AG09309 (cell line): ENCODE measurements around the gene IKBKG.
"Not testable (repeated sequence)": the region's sequence is repeated elsewhere in the genome, so short reads cannot be mapped to it uniquely, and the experiment has no call there.

Experiments used
- DNase-seq: peaks from one replicate; pipeline ENCODE4 v3.0.0-alpha.2; 2010; ENCODE audit warnings: low read depth
- H3K4me3 ChIP-seq: 2 replicates; pipeline ENCODE4 v1.5.1; 2011; ENCODE audit warnings: mild to moderate bottlenecking, low read depth, low read length, moderate library complexity; ENCODE audit not compliant: control insufficient read depth
- TF ChIP-seq, protein P1 (sequence below): IDR thresholded peaks from 2 replicates; pipeline ENCODE4 v1.5.1; 2011; ENCODE audit warnings: mild to moderate bottlenecking, low read depth, low read length, inconsistent platforms; ENCODE audit not compliant: insufficient read depth, control insufficient read depth; ENCODE audit errors: missing control alignments

IKBKG gene

DNA sequence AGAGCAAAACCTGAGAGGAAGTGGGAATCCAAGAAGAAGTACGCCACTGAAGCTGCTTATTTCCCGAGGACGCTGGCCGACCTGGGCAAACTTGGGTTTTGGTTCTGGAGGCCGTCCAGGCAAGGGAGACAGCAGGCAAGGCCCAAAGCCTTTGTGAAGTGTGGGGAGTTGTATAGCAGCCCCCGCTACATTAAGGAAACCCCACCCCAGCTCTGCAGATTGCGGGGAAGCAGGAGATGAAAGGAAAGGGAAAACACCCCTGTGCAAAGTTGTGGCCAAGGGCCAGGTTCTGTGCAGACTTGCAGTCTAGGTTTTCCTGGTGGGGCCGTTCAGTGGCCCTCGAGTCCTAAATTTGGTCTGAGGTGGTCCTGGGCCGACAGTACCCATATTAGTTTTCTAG lies 25.6 kb downstream of the IKBKG start:
- H3K4me3 ChIP-seq, DNase-seq: not testable (repeated sequence)

DNA sequence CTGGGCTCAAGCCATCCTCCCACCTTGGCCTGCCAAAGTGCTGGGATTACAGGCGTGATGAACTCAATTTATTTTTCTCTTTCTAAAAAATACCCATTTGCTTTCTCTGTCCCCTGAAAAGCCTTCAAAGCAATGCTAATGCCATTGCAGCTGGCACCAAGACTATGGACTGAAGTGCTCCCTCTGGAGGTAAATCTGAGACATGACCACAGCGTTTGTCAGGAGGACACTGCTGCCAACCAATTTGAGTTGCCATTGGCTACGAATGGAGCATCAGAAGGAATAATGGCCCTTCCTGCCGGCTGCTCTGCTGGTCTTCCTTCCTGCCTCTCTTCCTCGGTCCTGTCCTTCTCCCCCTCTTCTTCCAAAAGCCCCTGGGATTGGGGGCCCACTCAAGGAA lies 27.7 kb downstream of the IKBKG start:
- not testable (repeated sequence) for DNase-seq, H3K4me3 ChIP-seq

DNA sequence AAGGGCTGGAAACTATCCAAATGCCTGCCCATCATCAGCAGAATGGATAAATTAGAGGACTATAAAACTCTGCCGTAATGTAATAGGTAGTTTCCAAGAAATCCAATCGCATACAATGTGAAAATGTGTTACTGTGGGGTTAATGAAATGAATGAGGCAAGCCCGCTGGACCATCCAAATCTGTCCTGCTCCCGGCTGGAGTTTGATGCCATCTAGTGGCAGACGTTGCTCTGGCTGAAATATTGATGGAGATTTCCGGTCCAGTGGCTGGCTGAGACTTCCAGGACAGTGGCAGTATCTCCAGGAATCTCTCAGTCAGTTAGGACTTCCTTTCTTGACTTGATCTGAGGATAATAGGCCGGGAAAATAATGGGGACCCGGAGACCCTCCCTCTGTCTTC lies 35.6 kb downstream of the IKBKG start:
- not testable (repeated sequence) for H3K4me3 ChIP-seq, DNase-seq

DNA sequence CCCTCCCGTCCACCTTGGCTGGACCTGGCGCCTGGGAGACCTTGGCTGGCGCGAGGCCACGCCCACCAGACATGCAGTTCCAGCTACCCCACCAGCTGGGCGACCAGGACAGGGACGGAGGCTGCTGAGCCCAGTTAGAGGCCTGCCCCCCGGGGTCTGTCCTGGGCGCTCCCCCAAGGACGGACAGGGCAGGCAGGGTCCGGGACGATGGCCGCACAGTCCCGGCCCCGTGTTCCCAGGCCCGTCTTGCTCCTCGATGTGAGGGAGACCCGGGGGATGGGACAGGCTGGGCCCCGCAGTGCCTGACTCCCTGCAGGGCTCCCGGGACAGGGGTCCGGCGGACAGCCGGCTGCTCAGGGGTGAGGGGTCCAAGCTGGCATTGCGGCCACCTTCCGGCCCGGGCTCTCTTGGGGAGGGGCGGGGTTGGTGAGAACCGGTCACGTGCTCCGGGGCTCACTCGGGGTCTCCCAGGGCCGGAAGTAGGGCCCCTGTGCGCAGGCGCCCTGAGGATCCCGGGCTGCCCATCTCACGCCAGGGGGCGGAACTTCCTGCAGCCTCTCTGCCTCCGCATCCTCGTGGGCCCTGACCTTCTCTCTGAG lies 37.3 kb downstream of the IKBKG start, which contains the start of gene CTAG1A:
Gene CTAG1A (plus strand): TSS at position 549 of the 599 bp plus-strand sequence. CDS start 74 bp downstream, outside the sequence.
- not testable (repeated sequence) for DNase-seq

DNA sequence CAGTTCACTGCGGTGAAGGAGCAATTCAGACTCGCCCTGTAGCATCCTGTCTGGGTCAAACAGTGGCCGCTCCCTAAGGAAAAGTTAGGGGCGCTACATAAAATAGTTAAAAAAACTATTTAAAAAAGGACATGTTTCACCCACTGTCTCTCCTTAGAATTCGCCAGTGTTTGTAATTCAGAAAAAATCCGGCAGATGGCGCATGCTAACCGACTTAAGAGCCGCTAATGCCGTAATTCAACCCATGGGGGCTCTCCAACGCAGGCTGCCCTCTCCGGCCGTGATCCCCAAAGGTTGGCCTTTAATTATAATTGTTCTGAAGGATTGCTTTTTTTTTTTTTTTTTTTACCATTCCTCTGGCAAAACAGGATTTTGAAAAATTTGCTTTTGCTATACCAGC lies 43.0 kb downstream of the IKBKG start:
- DNase-seq, H3K4me3 ChIP-seq: not testable (repeated sequence)

More for the DNA sequence above, 37.3 kb downstream of the IKBKG start, which contains the start of gene CTAG1A:
- H3K4me3 ChIP-seq: not testable (repeated sequence)

DNA sequence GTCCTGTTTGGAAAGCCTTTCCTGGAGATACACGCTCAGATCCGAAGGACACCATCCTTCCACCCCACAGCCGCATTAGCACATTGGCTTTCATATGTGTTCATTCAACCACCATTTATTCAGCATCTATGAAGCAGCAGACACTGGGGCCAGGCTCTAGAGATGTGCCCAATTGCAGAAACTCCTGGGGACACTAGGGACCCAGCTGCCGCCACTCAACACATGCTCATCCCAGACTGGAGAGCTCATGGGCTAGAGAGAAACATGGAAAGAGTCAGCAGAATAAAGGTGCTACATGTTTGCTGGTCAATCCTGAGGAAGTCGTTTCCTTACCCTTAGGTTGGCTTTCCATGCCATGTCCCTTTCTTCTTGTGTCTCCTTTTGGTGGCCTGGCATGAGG lies 45.1 kb downstream of the IKBKG start:
- TF ChIP-seq, protein P1, sequence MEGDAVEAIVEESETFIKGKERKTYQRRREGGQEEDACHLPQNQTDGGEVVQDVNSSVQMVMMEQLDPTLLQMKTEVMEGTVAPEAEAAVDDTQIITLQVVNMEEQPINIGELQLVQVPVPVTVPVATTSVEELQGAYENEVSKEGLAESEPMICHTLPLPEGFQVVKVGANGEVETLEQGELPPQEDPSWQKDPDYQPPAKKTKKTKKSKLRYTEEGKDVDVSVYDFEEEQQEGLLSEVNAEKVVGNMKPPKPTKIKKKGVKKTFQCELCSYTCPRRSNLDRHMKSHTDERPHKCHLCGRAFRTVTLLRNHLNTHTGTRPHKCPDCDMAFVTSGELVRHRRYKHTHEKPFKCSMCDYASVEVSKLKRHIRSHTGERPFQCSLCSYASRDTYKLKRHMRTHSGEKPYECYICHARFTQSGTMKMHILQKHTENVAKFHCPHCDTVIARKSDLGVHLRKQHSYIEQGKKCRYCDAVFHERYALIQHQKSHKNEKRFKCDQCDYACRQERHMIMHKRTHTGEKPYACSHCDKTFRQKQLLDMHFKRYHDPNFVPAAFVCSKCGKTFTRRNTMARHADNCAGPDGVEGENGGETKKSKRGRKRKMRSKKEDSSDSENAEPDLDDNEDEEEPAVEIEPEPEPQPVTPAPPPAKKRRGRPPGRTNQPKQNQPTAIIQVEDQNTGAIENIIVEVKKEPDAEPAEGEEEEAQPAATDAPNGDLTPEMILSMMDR: no peak
- H3K4me3 ChIP-seq: no peak overlapping the region
- no peak for DNase-seq

DNA sequence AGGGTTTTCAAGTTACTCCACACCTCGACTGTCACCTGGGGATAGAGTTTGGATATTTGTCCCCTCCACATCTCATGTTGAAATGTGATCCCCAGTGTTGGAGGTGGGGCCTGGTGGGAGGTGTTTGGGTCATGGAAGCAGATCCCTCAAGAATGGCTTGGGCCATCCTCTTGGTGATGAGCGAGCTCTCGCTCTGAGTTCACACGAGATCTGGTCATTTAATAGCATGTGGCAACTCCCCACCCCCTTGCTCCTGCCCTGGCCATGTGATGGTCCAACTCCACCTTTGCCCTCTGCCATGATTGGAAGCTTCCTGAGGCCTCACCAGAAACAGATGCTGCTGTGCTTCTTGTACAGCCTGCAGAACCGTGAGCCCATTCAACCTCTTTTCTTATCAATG lies 45.8 kb downstream of the IKBKG start:
- DNase-seq: no peak
- TF ChIP-seq, protein P1: no peak

DNA sequence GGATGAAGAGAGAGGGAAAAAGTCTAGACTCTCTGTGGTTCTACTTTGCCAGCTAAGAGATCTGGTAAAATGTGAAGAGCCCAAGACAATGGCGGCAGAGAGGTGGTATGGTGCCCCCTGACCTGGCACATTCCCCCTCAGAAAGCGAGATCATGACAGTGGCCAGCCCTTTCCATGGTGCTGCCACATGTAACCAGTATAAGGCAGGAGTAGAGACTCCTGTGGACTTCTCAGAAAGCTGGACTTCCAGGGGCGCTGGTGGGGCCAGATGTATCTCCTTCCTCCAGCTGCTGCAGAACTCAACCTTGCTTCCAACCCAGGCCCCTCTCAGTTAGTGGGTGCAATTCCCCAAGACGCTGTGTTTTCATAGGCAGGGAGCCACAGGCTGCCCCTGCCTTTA lies 47.1 kb downstream of the IKBKG start:
- no peak overlapping the region for H3K4me3 ChIP-seq
- TF ChIP-seq, protein P1: no peak
- DNase-seq: no peak

More for the DNA sequence above, 45.8 kb downstream of the IKBKG start:
- H3K4me3 ChIP-seq: no peak overlapping the region

DNA sequence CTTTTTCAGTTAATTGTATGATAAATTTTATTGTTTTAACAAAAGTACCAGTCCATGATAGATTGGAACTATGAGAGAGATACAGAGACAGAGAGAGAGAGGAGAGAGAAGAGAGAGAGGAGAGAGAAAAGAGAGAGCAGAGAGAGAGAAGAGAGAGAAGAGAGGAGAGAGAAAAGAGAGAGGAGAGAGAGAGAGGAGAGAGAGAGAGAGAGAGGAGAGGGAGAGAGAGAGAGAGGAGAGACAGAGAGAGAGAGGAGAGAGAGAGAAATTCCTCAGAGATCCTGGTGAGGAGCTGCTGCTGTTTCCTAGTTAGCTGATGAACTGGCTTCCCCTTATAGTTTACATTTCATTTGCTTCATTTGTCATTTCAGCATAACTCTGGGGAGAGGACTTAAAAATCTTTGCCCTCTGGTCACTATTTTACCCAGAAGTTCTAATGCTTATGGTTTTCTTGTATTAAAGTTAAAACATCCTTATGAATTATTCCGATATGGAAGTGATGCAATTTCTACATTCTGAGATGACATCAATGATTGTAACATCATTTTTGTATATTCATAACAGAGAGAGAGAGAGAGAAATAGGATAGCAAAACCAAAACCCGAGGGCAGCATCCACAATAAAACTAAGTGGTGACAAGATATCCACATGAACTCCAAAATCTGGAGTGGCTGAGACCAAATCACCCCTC lies 48.3 kb downstream of the IKBKG start:
- no peak overlapping the region for H3K4me3 ChIP-seq
- TF ChIP-seq, protein P1: no peak
- DNase-seq: no peak
